ENCODE results near the gene SLC17A8. TPM values are rescaled to one million over a fixed set of nuclear protein-coding genes. Genes with fewer than 3 reads are reported as not detected.

SLC17A8 gene
- total and polyA plus RNA-seq, 9 donors = 0.08 to 0.45 (median 0.24) TPM; not detected in 4

DNA sequence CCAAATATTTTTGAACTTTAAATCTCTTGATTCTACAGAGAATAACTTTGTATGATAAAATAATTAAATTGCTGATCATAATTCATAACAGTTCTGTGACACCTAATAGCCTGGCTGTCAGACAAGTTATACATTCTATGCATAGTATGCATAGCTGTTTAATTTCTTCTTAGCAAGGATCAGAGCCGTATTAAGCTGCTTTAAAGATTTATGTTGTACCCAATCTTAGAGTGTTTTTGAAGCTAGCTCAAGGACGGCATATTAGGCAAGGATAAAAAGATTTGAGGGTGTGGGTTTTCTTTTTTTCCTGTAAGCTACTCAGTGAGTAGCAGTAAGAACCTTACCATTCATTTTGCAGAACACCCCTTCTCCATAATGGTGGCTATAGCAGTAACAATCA lies 45.9 kb downstream of the SLC17A8 start:
- 21 to 31% (median 28%) methylated on average over 2 of the region's 2 CpGs for WGBS, 3 donors
- Histone ChIP-seq H3K36me3 (no peaks in the 10 kb centered on the region), H3K27me3 (no peaks in the 10 kb centered on the region), H3K9me3 (no peaks in the 10 kb centered on the region), H3K4me3 (no peak overlapping the region), H3K27ac (no peak overlapping the region), H3K4me1 (ENCODE audit: insufficient read depth) (no peaks in the 10 kb centered on the region)
- no peak for DNase-seq
- TF ChIP-seq CTCF (IDR thresholded peaks at IDR 0.05) (no peak), EP300 (IDR thresholded peaks at IDR 0.05) (no peak), POLR2A (IDR thresholded peaks at IDR 0.05) (no peak)
- intact Hi-C loops (cut with DNase I) = no loop called here

DNA sequence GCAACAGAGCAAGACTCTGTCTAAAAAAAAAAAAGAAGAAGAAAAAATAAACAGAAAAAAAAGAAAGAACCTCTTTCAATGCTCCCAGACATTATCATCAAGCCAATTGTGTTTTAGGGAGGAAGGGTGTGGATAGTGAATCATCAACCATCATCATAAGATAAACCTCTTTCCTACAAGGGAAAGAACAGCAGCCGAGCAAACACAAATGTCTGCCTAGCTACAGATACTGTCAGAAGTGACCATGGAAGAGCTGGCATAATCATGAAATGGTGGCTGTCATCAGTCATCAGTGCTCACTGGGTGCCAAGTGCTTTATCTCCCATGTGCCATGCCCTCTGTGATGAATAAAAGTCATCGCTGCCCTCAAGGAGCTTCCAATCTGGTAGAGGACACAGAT lies 46.6 kb downstream of the SLC17A8 start:
- intact Hi-C loops (cut with DNase I) = no loop called here
- Histone ChIP-seq H3K27ac (no peak overlapping the region), H3K36me3 (no peaks in the 10 kb centered on the region), H3K27me3 (no peaks in the 10 kb centered on the region), H3K4me1 (ENCODE audit: insufficient read depth) (no peaks in the 10 kb centered on the region), H3K4me3 (no peak overlapping the region), H3K9me3 (no peaks in the 10 kb centered on the region)
- no peak for TF ChIP-seq CTCF (IDR thresholded peaks at IDR 0.05)
- no peak for TF ChIP-seq EP300 (IDR thresholded peaks at IDR 0.05)
- no peak for TF ChIP-seq POLR2A (IDR thresholded peaks at IDR 0.05)
- 77 to 90% (median 80%) methylated on average over 2 of the region's 2 CpGs for WGBS, 3 donors
- DNase-seq = no peak

DNA sequence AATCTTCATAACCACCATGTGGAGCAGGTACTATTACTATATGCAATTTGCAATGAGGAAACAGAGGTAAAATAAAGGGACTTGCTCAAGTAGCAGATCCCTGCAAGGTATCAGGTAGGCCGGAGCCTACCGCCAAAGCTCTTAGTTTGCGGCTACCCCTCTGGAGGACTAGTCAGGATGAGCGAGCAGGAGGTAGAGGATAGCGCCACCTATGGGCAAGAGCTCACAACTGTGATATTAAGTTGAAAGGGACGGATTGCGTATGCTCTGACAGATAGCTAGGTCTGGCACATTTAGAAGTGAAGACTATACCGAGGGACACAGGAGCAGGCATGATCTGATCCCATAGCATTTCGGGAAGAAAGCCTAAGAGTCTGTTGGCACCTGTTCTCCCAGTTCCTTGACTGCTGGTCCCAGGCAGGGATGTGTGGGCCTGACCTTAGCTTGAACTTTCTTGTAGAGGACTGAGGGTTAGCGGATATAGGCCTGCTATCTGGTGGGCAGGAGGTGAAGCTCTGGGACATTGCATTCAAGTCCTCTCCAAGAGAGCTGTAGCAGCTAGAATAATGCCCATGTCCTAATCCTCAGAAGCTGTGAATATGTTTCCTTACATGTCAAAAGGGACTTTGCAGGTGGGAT lies 48.0 kb downstream of the SLC17A8 start:
- TF ChIP-seq EP300 (IDR thresholded peaks at IDR 0.05) = no peak
- no peak for TF ChIP-seq CTCF (IDR thresholded peaks at IDR 0.05)
- TF ChIP-seq POLR2A (IDR thresholded peaks at IDR 0.05) = no peak
- H3K36me3 ChIP-seq = no peaks in the 10 kb centered on the region
- no peaks in the 10 kb centered on the region for H3K9me3 ChIP-seq
- no peaks in the 10 kb centered on the region for H3K4me1 ChIP-seq (ENCODE audit: insufficient read depth)
- no peak for DNase-seq
- intact Hi-C loops (cut with DNase I) = no loop called here
- no peak overlapping the region for H3K27ac ChIP-seq
- H3K27me3 ChIP-seq = no peaks in the 10 kb centered on the region
- 78 to 85% (median 82%) methylated on average over 10 of the region's 10 CpGs for WGBS, 3 donors
- no peak overlapping the region for H3K4me3 ChIP-seq

GRCh38 chr12:100413001-100413400 lies 56.1 kb downstream of the SLC17A8 start:
- TF ChIP-seq EP300 (IDR thresholded peaks at IDR 0.05) (no peak), POLR2A (IDR thresholded peaks at IDR 0.05) (no peak), CTCF (IDR thresholded peaks at IDR 0.05) (no peak)
- Histone ChIP-seq H3K36me3 (no peaks in the 10 kb centered on the region), H3K9me3 (no peaks in the 10 kb centered on the region), H3K4me3 (no peak overlapping the region), H3K27ac (no peak overlapping the region), H3K27me3 (no peaks in the 10 kb centered on the region), H3K4me1 (ENCODE audit: insufficient read depth) (peaks cover 5% of the 10 kb centered on the region)
- 90 to 93% (median 92%) methylated on average over 6 of the region's 6 CpGs for WGBS, 3 donors
- intact Hi-C loops (cut with DNase I) = no loop called here
- DNase-seq = no peak

Measured in ovary (tissue), 9 donors.